T-helper 9 cell (primary cell): ENCODE measurements around the gene ASTN1.

Source experiments
- DNase-seq: peaks from one replicate; pipeline ENCODE4 v3.0.0-alpha.2; 2020

The ASTN1 gene

GRCh38 chr1:177024623-177025022 is 139.9 kb downstream of the ASTN1 start:
- no peak for DNase-seq

- DNase-seq = no peak
Observed at GRCh38 chr1:177023726-177024125, 140.8 kb downstream of the ASTN1 start.

GRCh38 chr1:177023249-177023648 is 141.3 kb downstream of the ASTN1 start:
- no peak for DNase-seq

GRCh38 chr1:177021687-177022086 is 142.8 kb downstream of the ASTN1 start:
- no peak for DNase-seq

GRCh38 chr1:177020851-177021589 is 143.5 kb downstream of the ASTN1 start:
- no peak for DNase-seq

GRCh38 chr1:177017287-177017852 is 147.1 kb downstream of the ASTN1 start:
- no peak for DNase-seq

- DNase-seq = no peak
Observed at GRCh38 chr1:177014325-177014724, 150.2 kb downstream of the ASTN1 start.

- DNase-seq = no peak
Observed at GRCh38 chr1:177012342-177012925, 152.1 kb downstream of the ASTN1 start.

GRCh38 chr1:177011508-177011907 is 153.0 kb downstream of the ASTN1 start:
- DNase-seq = no peak

- DNase-seq = no peak
Observed at GRCh38 chr1:177010211-177010825, 154.2 kb downstream of the ASTN1 start.

- no peak for DNase-seq
Observed at GRCh38 chr1:177008653-177009052, 155.9 kb downstream of the ASTN1 start.

- DNase-seq = no peak
Observed at GRCh38 chr1:177007437-177008161, 156.9 kb downstream of the ASTN1 start.

GRCh38 chr1:177002891-177003290 is 161.6 kb downstream of the ASTN1 start:
- no peak for DNase-seq

- no peak for DNase-seq
Observed at GRCh38 chr1:177001556-177001955, 163.0 kb downstream of the ASTN1 start.

GRCh38 chr1:176998183-176998795 is 166.2 kb downstream of the ASTN1 start:
- DNase-seq = no peak

GRCh38 chr1:176996456-176997090 is 167.9 kb downstream of the ASTN1 start:
- no peak for DNase-seq

- no peak for DNase-seq
Observed at GRCh38 chr1:176994931-176995596, 169.4 kb downstream of the ASTN1 start.

- no peak for DNase-seq
Observed at GRCh38 chr1:176993587-176993986, 170.9 kb downstream of the ASTN1 start.

GRCh38 chr1:176989754-176990153 is 174.8 kb downstream of the ASTN1 start:
- no peak for DNase-seq

GRCh38 chr1:176989023-176989422 is 175.5 kb downstream of the ASTN1 start:
- DNase-seq = no peak

GRCh38 chr1:176987016-176987415 is 177.5 kb downstream of the ASTN1 start:
- DNase-seq = no peak

- no peak for DNase-seq
Observed at GRCh38 chr1:176983731-176984130, 180.8 kb downstream of the ASTN1 start.
